Fibroblast of lung (primary cell): Measurements from ENCODE around the gene NUP155.

ENCODE experiments used
- CTCF ChIP-seq, 2 donors: IDR thresholded peaks in 1 of 2; conservative IDR thresholded peaks in 1 of 2; 1 replicate in 1 of 2; 2 replicates in 1 of 2; pipeline ENCODE4 v1.5.1; 2011 to 2012; ENCODE audit warnings: low read length in 2 of 2, control low read depth in 1 of 2, inconsistent platforms in 1 of 2, low read depth in 1 of 2, mild to moderate bottlenecking in 1 of 2
- EZH2 ChIP-seq: IDR thresholded peaks from 2 replicates; pipeline ENCODE4 v1.5.1; 2012; ENCODE audit warnings: low read length, control low read depth, mild to moderate bottlenecking; ENCODE audit errors: missing control alignments

- TF ChIP-seq CTCF (conservative IDR thresholded peaks at IDR 0.05 in 1 of 2, IDR thresholded peaks at IDR 0.05 in 1 of 2; ENCODE audit: low read depth in 1 of 2, low read length in 2 of 2) = no peak
- TF ChIP-seq EZH2 = no peak
Observed at GRCh38 chr5:37254581-37254980, 116.3 kb downstream of the NUP155 start.
